Gastroesophageal sphincter (tissue), 4 donors: ENCODE measurements around the gene ROBO1. TPM values are rescaled to one million over a fixed set of nuclear protein-coding genes. Genes with fewer than 3 reads are reported as not detected.

ENCODE experiments used
- ATAC-seq: fragments of 150-250 bp; one replicate; pipeline ENCODE4 v1.9.1; 2016; ENCODE audit warnings: mild to moderate bottlenecking, moderate library complexity
- H3K27ac ChIP-seq, 4 donors: fragments of 200-600 bp; sonication (generic) in 3 of 4; 1 replicate in 3 of 4; 2 replicates in 1 of 4; pipeline ENCODE4 v1.5.1; 2016 to 2019
- H3K27me3 ChIP-seq: fragments of 200-600 bp; sonication (generic); one replicate; pipeline ENCODE4 v1.5.1; 2019
- H3K36me3 ChIP-seq, 2 donors: fragments of 200-600 bp; sonication (generic); one replicate each; pipeline ENCODE4 v1.5.1; 2019; ENCODE audit warnings: control low read depth in 1 of 2
- H3K4me1 ChIP-seq, 3 donors: fragments of 200-600 bp; sonication (generic); 1 replicate in 2 of 3; 2 replicates in 1 of 3; pipeline ENCODE4 v1.5.1; 2016 to 2019; ENCODE audit warnings: control low read depth in 2 of 3
- H3K4me3 ChIP-seq, 2 donors: fragments of 200-600 bp; sonication (generic); one replicate each; pipeline ENCODE4 v1.5.1; 2019; ENCODE audit warnings: mild to moderate bottlenecking in 1 of 2, moderate library complexity in 1 of 2
- H3K9me3 ChIP-seq, 3 donors: fragments of 200-600 bp; sonication (generic); one replicate each; pipeline ENCODE4 v1.5.1; 2017 to 2019; ENCODE audit warnings: control low read depth in 2 of 3
- CTCF ChIP-seq, 4 experiments: fragments of 200-600 bp in 2 of 4; fragments of 450-650 bp in 2 of 4; sonication (generic) in 1 of 4; IDR thresholded peaks; one replicate each; pipeline ENCODE4 v1.5.1; 2017 to 2019; ENCODE audit warnings: antibody characterized with exemption in 4 of 4, mild to moderate bottlenecking in 2 of 4, moderate library complexity in 2 of 4
- EP300 ChIP-seq: sonication (generic); formaldehyde crosslinking; IDR thresholded peaks from one replicate; pipeline ENCODE4 v1.6.1; 2017; ENCODE audit warnings: antibody characterized with exemption, mild to moderate bottlenecking
- POLR2A ChIP-seq, 2 donors: fragments of 450-650 bp; IDR thresholded peaks; one replicate each; pipeline ENCODE4 v1.6.1; 2017; ENCODE audit warnings: antibody characterized with exemption in 2 of 2, mild to moderate bottlenecking in 2 of 2, moderate library complexity in 1 of 2
- POLR2AphosphoS5 ChIP-seq: sonication (generic); formaldehyde crosslinking; IDR thresholded peaks from one replicate; pipeline ENCODE4 v1.6.1; 2017; ENCODE audit warnings: antibody characterized with exemption
- WGBS, 2 donors: methylation state at CpG; one replicate each; pipeline ENCODE4 v1.1.5; 2018; ENCODE audit warnings: low coverage in 1 of 2; 5-methylcytosine and 5-hydroxymethylcytosine counted together
- total RNA-seq, 4 donors: library from RNA; depleted of rRNA; stranded (reverse); fragments of >200 nt; gene quantifications; one replicate each; pipeline ENCODE4 v1.1.0, GENCODE V29; 2016

The ROBO1 gene
- total RNA-seq, 4 donors from 2014 or later, result 9.7 to 15.3 (median 12.9) TPM

GRCh38 chr3:78856164-78856563 is 911.6 kb downstream of the ROBO1 start:
- WGBS, 2 donors, result 64 to 81% methylated on average over 2 of the region's 2 CpGs

GRCh38 chr3:78855190-78855589 is 912.6 kb downstream of the ROBO1 start:
- TF ChIP-seq CTCF (IDR thresholded peaks at IDR 0.05) (no peak), EP300 (no peak), POLR2AphosphoS5 (no peak), POLR2A (IDR thresholded peaks at IDR 0.05) (no peak)
- Histone ChIP-seq H3K27me3 (no peaks in the 10 kb centered on the region), H3K27ac (no peak overlapping the region), H3K9me3 (no peaks in the 10 kb centered on the region), H3K4me3 (no peak overlapping the region), H3K36me3 (no peaks in the 10 kb centered on the region), H3K4me1 (no peaks in the 10 kb centered on the region)
- no peak for ATAC-seq
- WGBS, 2 donors, result 82 to 100% methylated on average over 1 to 5 of the region's 5 CpGs

More at GRCh38 chr3:78856164-78856563, 911.6 kb downstream of the ROBO1 start:
- Histone ChIP-seq H3K9me3 (no peaks in the 10 kb centered on the region), H3K4me3 (no peak overlapping the region), H3K27ac (no peak overlapping the region), H3K4me1 (no peaks in the 10 kb centered on the region), H3K36me3 (no peaks in the 10 kb centered on the region), H3K27me3 (no peaks in the 10 kb centered on the region)
- no peak for TF ChIP-seq POLR2AphosphoS5
- no peak for TF ChIP-seq POLR2A (IDR thresholded peaks at IDR 0.05)
- TF ChIP-seq CTCF (IDR thresholded peaks at IDR 0.05), result no peak
- no peak for TF ChIP-seq EP300
- ATAC-seq, result no peak

GRCh38 chr3:78848392-78849288 is 919.2 kb downstream of the ROBO1 start:
- H3K36me3 ChIP-seq, result no peaks in the 10 kb centered on the region
- peaks cover 0 to 15% (median 0%) of the 10 kb centered on the region in 3 donors for H3K4me1 ChIP-seq
- no peak for TF ChIP-seq POLR2A (IDR thresholded peaks at IDR 0.05)
- TF ChIP-seq EP300, result no peak
- TF ChIP-seq POLR2AphosphoS5, result no peak
- TF ChIP-seq CTCF (IDR thresholded peaks at IDR 0.05), result no peak
- no peak overlapping the region for H3K27ac ChIP-seq
- H3K4me3 ChIP-seq, result no peak overlapping the region
- WGBS, 2 donors, result 88 to 96% methylated on average over 7 of the region's 7 CpGs
- H3K27me3 ChIP-seq, result no peaks in the 10 kb centered on the region
- ATAC-seq, result no peak
- no peaks in the 10 kb centered on the region for H3K9me3 ChIP-seq

- no peaks in the 10 kb centered on the region for H3K9me3 ChIP-seq
- no peaks in the 10 kb centered on the region for H3K36me3 ChIP-seq
- no peak for ATAC-seq
- no peak overlapping the region for H3K4me3 ChIP-seq
- 62 to 73% methylated on average over 3 of the region's 3 CpGs for WGBS, 2 donors
- no peak for TF ChIP-seq POLR2AphosphoS5
- no peak for TF ChIP-seq POLR2A (IDR thresholded peaks at IDR 0.05)
- no peak for TF ChIP-seq CTCF (IDR thresholded peaks at IDR 0.05)
- no peak for TF ChIP-seq EP300
- no peak overlapping the region for H3K27ac ChIP-seq
- peaks cover 0 to 15% (median 0%) of the 10 kb centered on the region in 3 donors for H3K4me1 ChIP-seq
- H3K27me3 ChIP-seq, result no peaks in the 10 kb centered on the region
Observed at GRCh38 chr3:78847603-78848002, 920.2 kb downstream of the ROBO1 start.

GRCh38 chr3:78847203-78847602 is 920.6 kb downstream of the ROBO1 start:
- no peaks in the 10 kb centered on the region for H3K27me3 ChIP-seq
- H3K4me3 ChIP-seq, result no peak overlapping the region
- WGBS, 2 donors, result 51 to 69% methylated on average over 4 of the region's 4 CpGs
- no peak for TF ChIP-seq POLR2A (IDR thresholded peaks at IDR 0.05)
- TF ChIP-seq POLR2AphosphoS5, result no peak
- no peak for TF ChIP-seq EP300
- no peak for TF ChIP-seq CTCF (IDR thresholded peaks at IDR 0.05)
- H3K27ac ChIP-seq, result no peak overlapping the region
- H3K9me3 ChIP-seq, result no peaks in the 10 kb centered on the region
- H3K36me3 ChIP-seq, result no peaks in the 10 kb centered on the region
- H3K4me1 ChIP-seq, result peaks cover 0 to 15% (median 0%) of the 10 kb centered on the region in 3 donors
- ATAC-seq, result no peak
